Skin epidermis (tissue), 12 donors: Measurements from ENCODE around the gene PLEKHA8.
"Not testable (repeated sequence)": the region's sequence is repeated elsewhere in the genome, so short reads cannot be mapped to it uniquely, and the experiment has no call there.

ENCODE experiments used
- H3K27ac ChIP-seq, 21 experiments: fragments of 200-600 bp; sonication (generic) in 11 of 21; one replicate each; pipeline ENCODE4 v1.5.0; 2020; ENCODE audit warnings: mild to moderate bottlenecking in 3 of 21, inconsistent platforms in 2 of 21, moderate library complexity in 2 of 21
- H3K4me3 ChIP-seq, 7 experiments: fragments of 200-600 bp; sonication (generic) in 2 of 7; one replicate each; pipeline ENCODE4 v1.5.0; 2020; ENCODE audit warnings: inconsistent platforms in 2 of 7, mild to moderate bottlenecking in 2 of 7, moderate library complexity in 1 of 7

PLEKHA8 gene

GRCh38 chr7:30088362-30088761 is 60.1 kb downstream of the PLEKHA8 start:
- H3K4me3 ChIP-seq: no peak overlapping the region

GRCh38 chr7:30090111-30090510 is 61.9 kb downstream of the PLEKHA8 start:
- Histone ChIP-seq H3K27ac (no peak overlapping the region), H3K4me3 (no peak overlapping the region)

More at GRCh38 chr7:30088362-30088761, 60.1 kb downstream of the PLEKHA8 start:
- no peak overlapping the region for H3K27ac ChIP-seq

GRCh38 chr7:30091491-30091912 is 63.3 kb downstream of the PLEKHA8 start:
- peak overlapping the region in 6 of 21 experiments; percentile 6 to 67 (median 19) for H3K27ac ChIP-seq
- H3K4me3 ChIP-seq: no peak overlapping the region

- peak overlapping the region in 6 of 21 experiments; percentile 6 to 67 (median 19) for H3K27ac ChIP-seq
- no peak overlapping the region for H3K4me3 ChIP-seq
Observed at GRCh38 chr7:30091987-30092386, 63.8 kb downstream of the PLEKHA8 start.

GRCh38 chr7:30093420-30093952 is 65.3 kb downstream of the PLEKHA8 start:
- H3K4me3 ChIP-seq: no peak overlapping the region
- peak overlapping the region in 1 of 21 experiments; percentile 32 for H3K27ac ChIP-seq

GRCh38 chr7:30098599-30098998 is 70.4 kb downstream of the PLEKHA8 start:
- not testable (repeated sequence) for H3K27ac ChIP-seq, H3K4me3 ChIP-seq

GRCh38 chr7:30102281-30102680 is 74.1 kb downstream of the PLEKHA8 start:
- no peak overlapping the region for H3K27ac ChIP-seq
- H3K4me3 ChIP-seq: no peak overlapping the region

- H3K27ac ChIP-seq: no peak overlapping the region
- no peak overlapping the region for H3K4me3 ChIP-seq
Observed at GRCh38 chr7:30104157-30104556, 75.9 kb downstream of the PLEKHA8 start.

- H3K27ac ChIP-seq: no peak overlapping the region
- no peak overlapping the region for H3K4me3 ChIP-seq
Observed at GRCh38 chr7:30112103-30112713, 84.0 kb downstream of the PLEKHA8 start.

- Histone ChIP-seq H3K4me3 (no peak overlapping the region), H3K27ac (no peak overlapping the region)
Observed at GRCh38 chr7:30113144-30113543, 84.9 kb downstream of the PLEKHA8 start.

- no peak overlapping the region for H3K4me3 ChIP-seq
- H3K27ac ChIP-seq: no peak overlapping the region
Observed at GRCh38 chr7:30114536-30115238, 86.5 kb downstream of the PLEKHA8 start.

- H3K4me3 ChIP-seq: no peak overlapping the region
- no peak overlapping the region for H3K27ac ChIP-seq
Observed at GRCh38 chr7:30115709-30116297, 87.6 kb downstream of the PLEKHA8 start.

GRCh38 chr7:30116771-30117170 is 88.6 kb downstream of the PLEKHA8 start:
- Histone ChIP-seq H3K4me3 (no peak overlapping the region), H3K27ac (peak overlapping the region in 3 of 21 experiments; percentile 15 to 47 (median 44))

GRCh38 chr7:30117896-30118295 is 89.7 kb downstream of the PLEKHA8 start:
- H3K27ac ChIP-seq: no peak overlapping the region

GRCh38 chr7:30119890-30120577 is 91.8 kb downstream of the PLEKHA8 start:
- H3K4me3 ChIP-seq: no peak overlapping the region
- H3K27ac ChIP-seq: no peak overlapping the region

More at GRCh38 chr7:30117896-30118295, 89.7 kb downstream of the PLEKHA8 start:
- H3K4me3 ChIP-seq: no peak overlapping the region

GRCh38 chr7:30133736-30134610 is 105.8 kb downstream of the PLEKHA8 start:
- Histone ChIP-seq H3K27ac (peak overlapping the region in 11 of 21 experiments; percentile 5 to 93 (median 85)), H3K4me3 (peak overlapping the region; percentile 53 to 97 (median 84))

GRCh38 chr7:30134611-30135300 is 106.5 kb downstream of the PLEKHA8 start, which contains the start of gene MTURN:
MTURN (plus strand) TSS chr7:30134986; CDS start chr7:30135137, 151 bp downstream.
- H3K4me3 ChIP-seq: peak within 1 kb of the TSS; percentile 53 to 97 (median 84)
- peak within 1 kb of the TSS in 20 of 21 experiments; percentile 49 to 93 (median 82) for H3K27ac ChIP-seq
